DND-41 (cell line): Measurements from ENCODE around the gene MROH7.

Experiments used
- EZH2 ChIP-seq: IDR thresholded peaks from 3 replicates; pipeline ENCODE4 v1.6.1; 2012; ENCODE audit warnings: borderline replicate concordance, low read depth, mild to moderate bottlenecking, moderate library complexity, low read length, inconsistent platforms; ENCODE audit not compliant: severe bottlenecking
- TF ChIP-seq, protein P1 (sequence below): IDR thresholded peaks from 2 replicates; pipeline ENCODE4 v1.5.1; 2012; ENCODE audit warnings: borderline replicate concordance, low read length, moderate library complexity, mild to moderate bottlenecking; ENCODE audit not compliant: poor library complexity, severe bottlenecking; ENCODE audit errors: extremely low read depth

DNA sequence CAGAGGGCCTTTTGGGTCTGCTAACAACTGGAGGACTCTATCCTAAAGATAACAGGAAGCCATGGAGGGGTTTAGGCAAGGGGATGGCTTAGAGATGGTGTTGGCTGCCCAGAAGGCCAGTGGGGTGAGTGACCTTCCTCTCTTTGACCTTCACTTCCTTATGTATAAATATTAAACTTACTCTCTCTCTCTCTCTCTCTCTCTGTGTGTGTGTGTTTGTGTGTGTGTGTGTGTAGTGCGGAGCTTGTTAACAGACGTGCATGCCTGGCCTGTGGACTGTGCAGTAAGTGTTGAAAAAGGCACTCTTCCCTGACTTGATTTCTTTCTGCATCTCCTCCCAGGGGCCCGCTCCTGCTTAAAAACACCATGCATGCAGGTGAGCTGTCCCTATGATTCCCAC, 10.0 kb downstream of the MROH7 start:
- TF ChIP-seq, protein P1, sequence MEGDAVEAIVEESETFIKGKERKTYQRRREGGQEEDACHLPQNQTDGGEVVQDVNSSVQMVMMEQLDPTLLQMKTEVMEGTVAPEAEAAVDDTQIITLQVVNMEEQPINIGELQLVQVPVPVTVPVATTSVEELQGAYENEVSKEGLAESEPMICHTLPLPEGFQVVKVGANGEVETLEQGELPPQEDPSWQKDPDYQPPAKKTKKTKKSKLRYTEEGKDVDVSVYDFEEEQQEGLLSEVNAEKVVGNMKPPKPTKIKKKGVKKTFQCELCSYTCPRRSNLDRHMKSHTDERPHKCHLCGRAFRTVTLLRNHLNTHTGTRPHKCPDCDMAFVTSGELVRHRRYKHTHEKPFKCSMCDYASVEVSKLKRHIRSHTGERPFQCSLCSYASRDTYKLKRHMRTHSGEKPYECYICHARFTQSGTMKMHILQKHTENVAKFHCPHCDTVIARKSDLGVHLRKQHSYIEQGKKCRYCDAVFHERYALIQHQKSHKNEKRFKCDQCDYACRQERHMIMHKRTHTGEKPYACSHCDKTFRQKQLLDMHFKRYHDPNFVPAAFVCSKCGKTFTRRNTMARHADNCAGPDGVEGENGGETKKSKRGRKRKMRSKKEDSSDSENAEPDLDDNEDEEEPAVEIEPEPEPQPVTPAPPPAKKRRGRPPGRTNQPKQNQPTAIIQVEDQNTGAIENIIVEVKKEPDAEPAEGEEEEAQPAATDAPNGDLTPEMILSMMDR, result no peak
- no peak for TF ChIP-seq EZH2
